Measurements from ENCODE around the gene PNMT.

PNMT gene

GRCh38 chr17:39653662-39654331 lies 14.5 kb upstream of the PNMT start:
- peak; percentile 88 for DNase-seq (ENCODE audit: low spot score)

DNA sequence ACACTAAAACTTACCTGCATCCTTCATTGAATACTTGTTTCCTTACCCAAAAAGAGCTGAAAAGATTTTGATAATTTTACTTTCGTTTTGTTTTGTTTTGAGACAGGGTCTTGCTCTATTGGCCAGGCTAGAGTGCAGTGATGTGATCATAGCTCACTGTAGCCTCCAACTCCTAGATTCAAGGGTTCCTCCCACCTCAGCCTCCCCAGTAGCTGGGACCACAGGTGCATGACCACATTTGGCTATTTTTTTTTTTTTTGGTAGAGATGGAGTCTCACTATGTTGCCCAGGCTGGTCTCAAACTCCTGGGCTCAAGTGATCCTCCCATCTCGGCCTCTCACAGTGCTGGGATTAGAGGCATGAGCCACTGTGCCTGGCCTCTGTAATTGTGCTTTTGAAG lies 13.1 kb upstream of the PNMT start:
- no peak for DNase-seq (ENCODE audit: low spot score)

DNA sequence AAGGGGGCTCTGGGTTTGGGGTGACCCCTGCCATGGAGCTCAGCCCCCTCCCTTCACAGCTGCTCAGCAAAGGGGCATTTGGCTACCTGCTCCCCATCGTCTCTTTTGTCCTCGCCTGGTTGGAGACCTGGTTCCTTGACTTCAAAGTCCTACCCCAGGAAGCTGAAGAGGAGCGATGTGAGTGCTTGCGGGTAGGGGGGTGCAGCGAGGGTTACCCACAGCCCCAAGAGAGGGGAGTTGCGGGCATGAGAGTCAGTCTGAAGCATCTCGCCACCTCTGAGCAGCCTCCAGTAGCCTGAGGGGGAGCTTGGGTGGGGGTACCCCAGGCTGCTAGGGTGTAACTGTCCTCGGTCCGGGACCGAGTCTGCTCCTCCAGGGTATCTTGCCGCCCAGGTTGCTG lies 9.9 kb upstream of the PNMT start:
- DNase-seq (ENCODE audit: low spot score), result no peak

GRCh38 chr17:39658760-39659159 lies 9.5 kb upstream of the PNMT start:
- no peak for DNase-seq (ENCODE audit: low spot score)

DNA sequence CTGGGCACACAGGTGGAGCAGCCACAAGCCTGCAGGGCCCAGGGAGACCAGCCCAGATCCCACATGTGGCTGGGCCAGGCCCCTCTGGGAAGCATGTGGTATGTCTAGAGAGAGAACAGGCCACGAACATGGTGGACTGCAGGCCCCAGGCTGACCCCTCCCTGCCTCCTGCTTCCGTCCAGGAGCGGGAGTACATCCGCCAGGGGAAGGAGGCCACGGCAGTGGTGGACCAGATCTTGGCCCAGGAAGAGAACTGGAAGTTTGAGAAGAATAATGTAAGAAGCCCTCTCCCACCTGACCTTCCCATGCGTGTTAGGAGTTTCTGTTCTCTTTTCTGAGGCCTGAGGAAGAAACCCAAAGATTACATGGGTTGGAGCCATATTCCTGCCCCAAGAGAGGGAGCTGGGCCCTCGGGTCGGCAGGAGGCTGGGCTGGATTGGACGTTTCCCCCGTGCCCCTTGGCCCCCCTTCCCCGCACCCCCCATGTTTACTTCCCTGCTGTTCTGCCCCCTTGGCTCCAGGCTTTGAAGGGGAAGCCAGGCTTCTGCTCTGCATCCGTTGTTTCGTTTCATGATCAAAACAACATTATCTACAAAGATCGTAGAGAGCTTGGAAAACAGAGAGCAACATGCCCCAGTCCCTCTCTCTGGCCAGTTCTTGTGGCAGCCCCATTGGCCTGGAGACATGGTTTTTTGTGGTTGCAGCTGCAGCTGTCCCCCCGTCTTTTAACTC lies 8.8 kb upstream of the PNMT start:
- no peak for DNase-seq (ENCODE audit: low spot score)

DNA sequence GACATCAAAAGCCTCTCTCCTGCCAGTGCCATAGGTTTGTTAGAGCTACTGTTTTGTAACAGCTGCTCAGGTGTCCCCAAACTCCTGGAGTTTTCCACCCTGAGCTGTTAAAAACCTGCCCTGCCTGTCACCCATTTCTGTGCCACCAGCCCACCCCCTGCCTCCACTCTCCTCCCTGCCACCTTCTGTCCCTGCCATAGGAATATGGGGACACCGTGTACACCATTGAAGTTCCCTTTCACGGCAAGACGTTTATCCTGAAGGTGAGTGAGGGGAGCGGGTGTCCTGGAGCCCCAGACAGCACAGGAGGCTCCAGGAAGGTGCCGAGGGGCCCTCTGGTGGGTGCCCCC lies 8.3 kb upstream of the PNMT start:
- no peak for DNase-seq (ENCODE audit: low spot score)

GRCh38 chr17:39660397-39661385 lies 7.6 kb upstream of the PNMT start:
- no peak for DNase-seq (ENCODE audit: low spot score)

DNA sequence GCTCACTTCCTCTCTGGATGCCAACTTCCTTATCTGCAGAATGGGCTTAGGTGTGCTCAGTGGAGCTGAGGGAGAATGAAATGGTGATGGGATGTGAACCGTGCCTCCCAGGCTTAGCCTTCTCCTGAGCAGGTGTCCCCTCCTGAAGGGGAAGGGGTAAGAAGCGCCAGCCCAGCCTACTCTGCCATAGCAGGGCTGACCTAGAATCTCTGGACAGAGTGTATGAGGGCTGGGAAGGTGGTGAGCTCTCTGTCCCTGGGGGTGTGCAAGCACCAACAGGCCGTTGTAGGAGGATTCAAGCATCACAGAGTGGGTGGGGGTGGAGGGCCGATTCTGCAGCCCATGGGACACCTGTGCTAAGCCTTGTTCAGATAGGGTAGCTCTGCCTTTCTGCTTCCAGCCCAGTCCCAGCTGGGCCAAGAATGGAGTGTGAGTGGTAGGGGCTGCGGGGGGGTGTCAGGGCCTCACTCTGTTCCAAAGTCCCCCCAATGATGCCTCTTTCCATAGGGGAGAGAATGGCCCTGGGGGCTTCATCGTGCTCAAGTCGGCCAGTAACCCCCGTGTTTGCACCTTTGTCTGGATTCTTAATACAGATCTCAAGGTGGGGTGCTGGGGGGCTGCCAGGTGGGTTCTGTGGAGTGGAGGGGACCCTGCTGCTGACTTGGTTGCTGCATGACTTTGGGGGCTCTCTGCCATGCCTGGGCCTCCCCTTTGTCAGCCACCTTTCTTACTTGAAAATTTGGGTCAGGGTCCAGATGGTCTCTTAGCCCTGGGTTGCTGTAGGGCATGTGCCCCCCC lies 6.3 kb upstream of the PNMT start:
- DNase-seq (ENCODE audit: low spot score), result no peak

GRCh38 chr17:39662551-39663339 lies 5.5 kb upstream of the PNMT start:
- DNase-seq (ENCODE audit: low spot score), result no peak

DNA sequence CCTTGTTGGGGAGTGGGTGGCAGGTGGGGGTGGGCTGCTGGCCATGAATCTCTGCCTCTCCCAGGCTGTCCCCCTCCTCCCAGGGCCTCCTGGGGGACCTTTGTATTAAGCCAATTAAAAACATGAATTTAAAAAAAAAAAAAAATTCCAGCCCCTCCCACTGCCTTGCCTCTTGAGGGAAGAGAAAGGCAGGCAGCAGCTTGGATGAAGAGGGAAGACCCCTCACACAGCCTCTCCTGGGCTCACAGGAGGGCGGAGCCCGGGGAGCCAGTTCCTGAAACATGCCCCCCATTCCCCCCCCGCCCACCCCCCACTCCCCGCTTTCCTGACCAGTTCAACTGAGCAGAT lies 4.9 kb upstream of the PNMT start:
- DNase-seq (ENCODE audit: low spot score), result no peak

- DNase-seq (ENCODE audit: low spot score), result peak; percentile 76
These were observed 4.3 kb upstream of the PNMT start for GRCh38 chr17:39663688-39664580.

DNA sequence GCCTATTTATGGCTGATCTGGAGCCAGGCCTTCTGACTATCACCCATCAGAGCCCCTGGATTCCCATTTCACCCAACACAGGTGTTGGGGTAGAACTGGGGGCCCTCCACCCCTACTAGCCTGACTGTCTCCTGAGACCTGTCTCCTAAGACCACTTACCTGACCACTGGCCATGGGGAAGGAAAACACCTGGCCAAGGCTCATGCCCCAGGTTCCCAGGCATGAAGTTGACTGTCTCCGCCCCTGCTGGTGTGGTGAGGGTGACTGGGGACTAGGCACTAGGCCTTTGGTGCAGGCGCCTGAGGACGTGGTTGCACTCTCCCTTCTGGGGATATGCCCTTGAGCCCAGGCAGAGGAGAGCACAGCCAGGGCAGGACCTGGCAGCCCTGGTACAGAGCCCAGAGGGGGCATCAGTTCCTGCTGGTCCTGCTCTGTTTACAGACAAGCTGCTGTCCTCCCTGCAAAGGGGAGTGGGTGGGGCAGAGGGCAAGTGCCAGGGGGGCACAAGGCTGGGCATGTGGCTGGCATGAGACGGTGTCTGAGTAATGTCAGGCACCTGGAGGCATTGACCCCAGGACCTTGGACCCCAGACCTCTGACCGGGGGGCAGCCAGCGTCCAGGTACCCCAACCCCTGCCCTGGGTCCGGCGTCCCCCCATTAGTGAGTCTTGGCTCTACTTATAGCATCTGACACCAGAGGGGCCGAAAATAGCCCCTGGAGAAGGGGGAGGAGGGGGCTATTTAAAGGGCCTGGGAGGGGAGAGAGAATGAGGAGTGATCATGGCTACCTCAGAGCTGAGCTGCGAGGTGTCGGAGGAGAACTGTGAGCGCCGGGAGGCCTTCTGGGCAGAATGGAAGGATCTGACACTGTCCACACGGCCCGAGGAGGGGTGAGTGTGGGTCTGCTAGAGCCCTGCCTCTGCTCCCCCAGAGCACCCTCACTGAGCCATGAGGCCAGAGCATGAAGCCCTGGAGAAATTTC lies 3.4 kb upstream of the PNMT start, which contains the start of gene TCAP:
Gene TCAP (plus strand): TSS at position 769 of the 981 bp plus-strand sequence. CDS start 11 bp downstream, at position 780.
- DNase-seq (ENCODE audit: low spot score), result no peak

GRCh38 chr17:39665642-39666224 lies 2.5 kb upstream of the PNMT start:
- peak; percentile 46 for DNase-seq (ENCODE audit: low spot score)

GRCh38 chr17:39666231-39666600 lies 2.0 kb upstream of the PNMT start:
- no peak for DNase-seq (ENCODE audit: low spot score)

DNA sequence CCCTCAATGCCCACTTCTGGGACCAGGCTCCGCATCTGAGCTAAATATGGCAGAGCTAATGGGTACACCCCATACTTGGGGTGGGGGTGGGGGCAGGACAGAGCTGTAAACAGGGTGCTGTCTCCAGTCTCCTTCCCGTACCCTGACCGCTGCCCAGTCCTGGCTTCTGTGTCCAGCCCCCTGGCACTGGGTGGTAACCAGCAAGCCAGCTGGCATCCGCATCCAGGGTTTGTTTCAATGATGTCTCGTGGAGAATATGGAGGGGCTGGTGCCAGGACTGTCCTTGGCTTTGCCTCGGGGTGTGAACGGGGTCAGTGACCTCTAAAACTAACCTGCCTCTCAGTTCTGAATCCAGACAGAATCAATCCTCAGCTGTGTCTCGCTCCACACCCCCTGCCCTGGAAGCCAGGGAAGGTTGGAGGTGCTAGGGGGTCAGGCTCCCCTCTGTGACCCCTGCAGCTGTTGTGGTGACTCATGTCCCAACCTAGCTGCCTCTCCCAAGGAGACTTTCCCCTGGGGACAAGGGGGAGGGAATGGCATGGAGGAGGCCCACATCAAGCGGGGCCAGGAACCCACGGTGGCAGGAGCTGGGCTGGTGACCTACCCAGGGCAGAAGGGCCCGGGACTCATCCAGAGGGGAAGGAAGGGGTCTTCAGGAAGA lies 1.5 kb upstream of the PNMT start:
- no peak for DNase-seq (ENCODE audit: low spot score)

GRCh38 chr17:39667262-39667944 lies 850 bp upstream of the PNMT start:
- DNase-seq (ENCODE audit: low spot score), result no peak
